Adrenal gland (tissue), 5 donors: ENCODE results near the gene FREM3.

Experiments
- POLR2A ChIP-seq, 2 donors: fragments of 450-650 bp; IDR thresholded peaks; one replicate each; pipeline ENCODE4 v1.6.1; 2017; ENCODE audit warnings: antibody characterized with exemption in 2 of 2, mild to moderate bottlenecking in 2 of 2, moderate library complexity in 1 of 2
- TF ChIP-seq, protein P1 (sequence below), 6 experiments: fragments of 450-650 bp in 4 of 6; fragments of 200-600 bp in 2 of 6; sonication (generic) in 1 of 6; IDR thresholded peaks; 1 replicate in 5 of 6; 2 replicates in 1 of 6; pipeline versions ENCODE4 v1.5.1 to v1.8.0; 2016 to 2021; ENCODE audit warnings: antibody characterized with exemption in 6 of 6, mild to moderate bottlenecking in 2 of 6, moderate library complexity in 1 of 6
- donor health status: DM: no; HTN: no; CAD: no.

DNA sequence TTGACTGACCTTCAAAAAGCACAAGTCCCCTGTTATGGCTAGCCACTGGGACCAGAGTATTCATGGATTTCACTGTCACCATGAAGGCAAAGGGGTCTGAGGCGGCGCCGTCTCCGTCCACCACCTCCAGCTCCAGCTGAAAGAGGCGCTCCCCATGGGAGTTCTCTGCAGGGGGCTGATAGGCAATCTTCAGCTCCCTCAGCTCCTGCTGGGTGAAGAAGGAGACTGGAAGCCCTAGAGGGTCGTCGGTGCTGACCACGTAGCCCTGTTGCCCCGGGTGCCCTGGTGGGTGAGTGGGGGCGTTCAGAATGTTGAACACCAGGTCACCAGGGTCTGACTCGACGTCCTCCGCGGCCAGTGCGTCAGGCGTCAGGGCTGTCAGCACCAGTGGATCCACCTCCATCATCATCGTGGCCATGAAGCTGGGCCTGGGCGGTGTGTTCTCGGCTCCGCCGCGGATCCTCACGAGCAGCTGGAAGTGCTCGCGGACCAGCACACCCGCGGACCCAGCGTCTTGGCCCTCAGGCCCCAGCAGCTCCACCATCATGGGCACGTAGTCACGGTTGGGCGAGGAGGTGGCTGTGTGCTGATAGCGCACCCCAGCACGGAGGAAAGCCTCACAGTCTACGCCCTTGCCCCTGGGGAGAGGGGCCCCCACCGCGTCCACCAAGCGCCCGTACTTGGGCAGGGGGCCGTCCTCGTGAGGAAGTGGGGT lies 987 bp downstream of the FREM3 start:
- no peak for TF ChIP-seq POLR2A (IDR thresholded peaks at IDR 0.05)
- TF ChIP-seq, protein P1, sequence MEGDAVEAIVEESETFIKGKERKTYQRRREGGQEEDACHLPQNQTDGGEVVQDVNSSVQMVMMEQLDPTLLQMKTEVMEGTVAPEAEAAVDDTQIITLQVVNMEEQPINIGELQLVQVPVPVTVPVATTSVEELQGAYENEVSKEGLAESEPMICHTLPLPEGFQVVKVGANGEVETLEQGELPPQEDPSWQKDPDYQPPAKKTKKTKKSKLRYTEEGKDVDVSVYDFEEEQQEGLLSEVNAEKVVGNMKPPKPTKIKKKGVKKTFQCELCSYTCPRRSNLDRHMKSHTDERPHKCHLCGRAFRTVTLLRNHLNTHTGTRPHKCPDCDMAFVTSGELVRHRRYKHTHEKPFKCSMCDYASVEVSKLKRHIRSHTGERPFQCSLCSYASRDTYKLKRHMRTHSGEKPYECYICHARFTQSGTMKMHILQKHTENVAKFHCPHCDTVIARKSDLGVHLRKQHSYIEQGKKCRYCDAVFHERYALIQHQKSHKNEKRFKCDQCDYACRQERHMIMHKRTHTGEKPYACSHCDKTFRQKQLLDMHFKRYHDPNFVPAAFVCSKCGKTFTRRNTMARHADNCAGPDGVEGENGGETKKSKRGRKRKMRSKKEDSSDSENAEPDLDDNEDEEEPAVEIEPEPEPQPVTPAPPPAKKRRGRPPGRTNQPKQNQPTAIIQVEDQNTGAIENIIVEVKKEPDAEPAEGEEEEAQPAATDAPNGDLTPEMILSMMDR (IDR thresholded peaks at IDR 0.05) = no peak
